AG08396 (cell line): Measurements from ENCODE around the gene FEV.
A peak's percentile ranks its signal among the peaks of the same experiment; 100 is the strongest.

Experiments used
- DNase-seq: peaks from one replicate; pipeline ENCODE4 v3.0.0; 2012; ENCODE audit warnings: low spot score, mixed read lengths

The FEV gene

GRCh38 chr2:218985021-218985324 lies at the start of gene FEV:
TSS of gene FEV (minus strand) at chr2:218985184. CDS start at chr2:218985075, 109 bp downstream.
- no peak for DNase-seq

GRCh38 chr2:219032051-219032745 lies 47.2 kb upstream of the FEV start:
- DNase-seq, result no peak

DNA sequence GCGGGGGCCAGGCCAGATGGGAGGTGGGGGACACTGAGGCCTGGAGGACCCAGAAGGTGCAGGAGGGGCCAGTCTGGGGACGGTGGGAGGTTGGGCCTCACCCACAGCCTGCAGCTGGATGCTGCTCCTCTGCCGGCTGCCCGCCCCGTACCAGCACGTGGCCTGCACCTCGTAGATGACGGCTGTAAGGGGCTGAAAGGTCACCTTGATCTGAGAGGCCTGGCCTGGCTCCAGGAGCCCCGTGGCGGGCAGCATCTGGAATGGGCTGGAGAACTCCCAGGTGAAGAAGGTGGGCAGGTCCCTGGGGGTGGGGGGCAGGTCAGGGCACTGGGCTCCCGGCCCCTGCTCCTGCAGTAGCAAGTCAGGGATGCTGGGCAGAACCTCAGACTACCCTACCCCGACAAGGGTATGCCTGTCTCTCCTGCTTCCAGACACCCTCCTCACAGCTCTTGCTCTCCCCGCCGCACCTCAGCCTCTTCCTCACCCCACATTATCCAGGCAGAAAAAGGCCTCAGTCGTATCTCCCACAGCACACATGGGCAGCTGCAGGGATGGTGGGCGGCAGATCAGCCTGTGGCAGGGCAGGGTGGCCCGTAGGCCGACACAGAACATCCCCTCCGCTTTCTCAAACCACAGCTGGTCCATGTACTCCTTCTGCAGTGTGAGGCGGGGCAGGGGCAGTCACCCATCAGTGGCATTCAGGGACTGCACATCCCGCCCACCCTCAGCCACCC lies 46.2 kb upstream of the FEV start:
- no peak for DNase-seq

GRCh38 chr2:219030177-219030940 lies 45.4 kb upstream of the FEV start:
- no peak for DNase-seq

GRCh38 chr2:219029829-219030165 lies 44.8 kb upstream of the FEV start:
- DNase-seq, result peak; percentile 87

DNA sequence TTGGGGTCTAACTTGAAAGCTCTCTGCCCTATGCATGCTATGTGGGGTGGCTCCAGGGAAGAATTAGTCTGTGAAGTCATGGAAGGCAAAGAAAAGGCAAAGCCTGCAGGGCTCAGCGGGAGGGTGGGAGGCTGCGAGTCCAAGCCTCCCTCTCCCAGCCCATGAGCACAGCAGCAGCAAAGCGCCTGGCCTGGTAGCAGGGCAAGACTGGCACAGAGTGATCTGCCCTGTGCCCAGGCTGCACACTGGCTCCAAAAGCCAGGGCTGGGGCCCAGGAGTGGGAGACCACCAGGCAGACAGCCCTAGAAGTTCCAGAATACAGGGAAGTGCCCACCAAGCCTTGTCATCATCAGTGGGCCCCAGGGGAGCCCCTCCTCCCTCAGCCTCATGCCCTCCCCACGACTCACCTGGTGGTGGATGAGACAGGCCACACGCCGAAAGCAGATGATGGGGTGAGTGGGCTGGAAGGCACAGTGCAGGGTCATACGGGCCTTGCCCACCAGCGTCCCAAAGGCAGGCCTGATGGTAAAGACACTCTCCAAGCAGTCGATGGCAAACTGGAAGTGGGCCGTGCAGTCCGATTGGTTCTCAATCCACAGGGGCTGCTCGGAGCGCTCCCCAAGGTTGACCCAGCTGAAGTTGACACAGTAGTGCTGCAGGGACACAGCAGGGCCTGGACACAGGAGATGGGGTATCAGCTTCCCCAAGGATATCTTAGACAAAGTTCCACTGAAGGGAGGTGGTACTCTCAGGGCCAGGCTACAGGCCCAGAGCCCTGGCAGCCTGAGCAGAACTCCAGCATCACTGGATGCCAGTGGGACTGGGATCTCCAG lies 44.2 kb upstream of the FEV start:
- DNase-seq, result no peak

DNA sequence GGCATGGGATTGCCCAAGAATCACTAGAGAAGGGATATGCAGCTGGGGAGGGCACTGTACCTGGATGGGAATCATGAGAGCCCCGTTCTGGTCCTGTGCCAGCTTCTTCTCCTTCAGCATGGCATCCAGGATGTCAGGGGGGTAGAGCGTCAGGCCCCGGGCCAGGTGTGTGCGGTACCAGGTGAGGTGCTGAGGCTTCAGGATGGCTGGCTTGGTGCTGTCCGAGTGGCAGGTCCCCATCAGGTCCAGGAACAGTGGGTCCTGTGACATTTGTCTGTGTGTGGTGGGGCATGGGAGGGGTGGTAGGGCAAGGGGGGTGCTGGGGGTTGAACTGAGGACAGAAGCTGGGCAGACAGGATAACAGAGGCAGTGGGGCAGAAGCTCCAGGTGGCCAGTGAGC lies 43.2 kb upstream of the FEV start:
- no peak for DNase-seq

DNA sequence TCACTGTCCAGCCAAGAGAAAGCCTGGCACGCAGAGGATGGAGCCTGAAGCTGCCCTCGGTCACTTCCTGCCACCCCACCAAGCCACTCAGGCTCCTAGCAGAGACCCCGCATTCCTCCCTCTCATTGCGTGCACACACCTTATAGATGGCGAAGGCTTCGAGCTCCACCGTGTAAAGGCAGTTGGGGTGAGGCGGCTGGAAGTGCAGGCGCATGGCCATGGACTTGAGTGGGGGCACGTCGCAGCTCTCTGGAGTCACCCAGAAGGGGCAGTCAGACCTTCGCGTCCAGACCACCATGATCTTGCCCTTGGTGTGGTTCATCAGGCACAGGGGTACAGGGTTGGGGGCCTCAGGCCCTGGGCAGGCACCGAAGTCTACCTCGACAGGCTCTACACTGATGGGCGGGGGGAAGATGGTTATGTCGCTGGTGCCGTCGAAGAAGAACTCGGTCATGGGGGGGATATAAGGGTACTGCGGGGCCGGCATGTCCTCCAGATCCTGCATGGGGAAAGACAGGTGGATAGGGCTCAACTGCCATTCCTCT lies 42.6 kb upstream of the FEV start:
- no peak for DNase-seq

DNA sequence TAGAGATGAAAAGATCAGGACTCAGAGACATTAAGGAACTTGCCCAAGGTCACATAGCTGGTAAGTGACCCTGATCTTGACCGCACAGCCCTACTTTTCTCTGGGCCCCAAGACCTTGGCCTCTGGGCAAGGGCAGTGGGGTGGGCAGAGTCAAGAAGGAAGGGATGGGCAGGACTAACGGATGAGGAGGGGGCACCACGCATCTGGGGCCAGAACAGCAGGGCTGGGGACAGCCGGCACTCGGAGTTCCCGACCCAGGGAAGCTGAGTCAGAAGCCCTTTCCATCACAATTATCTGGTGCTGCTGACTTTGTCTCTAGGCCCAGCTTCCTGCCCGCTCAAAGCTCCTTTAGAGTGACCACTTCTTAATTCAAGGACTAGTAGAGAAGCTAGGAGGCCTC lies 42.0 kb upstream of the FEV start:
- no peak for DNase-seq

DNA sequence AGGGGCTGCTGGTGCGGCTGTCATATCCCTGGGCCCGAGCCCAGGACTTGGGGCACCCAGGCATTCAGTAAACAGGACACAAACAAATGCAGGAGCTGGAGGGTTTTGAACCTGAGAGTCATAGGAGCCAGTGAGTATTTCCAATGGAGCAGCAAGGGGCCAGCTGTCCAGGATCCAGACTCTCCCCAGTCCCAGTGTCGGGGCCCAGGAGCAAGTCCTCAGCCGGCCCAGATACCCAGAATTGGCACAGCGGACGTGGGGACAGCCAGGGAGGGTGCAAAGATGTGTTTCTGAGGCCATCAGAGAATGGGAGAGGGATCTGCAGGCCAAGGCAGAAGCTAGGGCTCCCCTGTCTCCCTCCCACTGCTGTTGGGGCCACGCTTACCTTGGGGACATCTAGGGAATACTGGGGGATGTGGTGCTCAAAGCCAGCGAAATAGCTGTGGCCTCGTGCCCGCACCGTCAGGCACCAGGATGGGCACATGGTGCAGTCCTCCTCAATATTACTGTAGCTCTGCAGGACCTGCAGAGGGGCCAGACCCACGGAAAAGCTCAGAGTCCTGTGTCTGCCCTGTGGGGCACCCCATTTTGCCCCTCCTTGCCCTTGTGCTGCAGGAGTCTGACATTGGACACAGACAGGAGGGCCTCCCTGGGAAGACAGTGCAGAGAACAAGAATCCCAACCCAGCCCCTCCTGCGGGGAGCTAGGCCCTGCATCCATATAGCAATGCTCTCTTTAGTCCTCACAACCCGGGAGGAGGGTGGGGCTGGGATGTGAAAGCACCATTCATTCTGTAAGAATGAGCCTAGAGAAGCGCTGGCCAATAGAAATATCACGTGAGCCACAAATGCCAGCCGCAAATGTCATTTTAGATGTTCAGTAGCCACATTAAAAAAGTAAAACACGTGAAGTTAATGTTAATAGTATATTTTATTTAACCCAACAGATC lies 40.9 kb upstream of the FEV start:
- DNase-seq, result no peak

GRCh38 chr2:219024059-219024458 lies 39.1 kb upstream of the FEV start:
- DNase-seq, result no peak

DNA sequence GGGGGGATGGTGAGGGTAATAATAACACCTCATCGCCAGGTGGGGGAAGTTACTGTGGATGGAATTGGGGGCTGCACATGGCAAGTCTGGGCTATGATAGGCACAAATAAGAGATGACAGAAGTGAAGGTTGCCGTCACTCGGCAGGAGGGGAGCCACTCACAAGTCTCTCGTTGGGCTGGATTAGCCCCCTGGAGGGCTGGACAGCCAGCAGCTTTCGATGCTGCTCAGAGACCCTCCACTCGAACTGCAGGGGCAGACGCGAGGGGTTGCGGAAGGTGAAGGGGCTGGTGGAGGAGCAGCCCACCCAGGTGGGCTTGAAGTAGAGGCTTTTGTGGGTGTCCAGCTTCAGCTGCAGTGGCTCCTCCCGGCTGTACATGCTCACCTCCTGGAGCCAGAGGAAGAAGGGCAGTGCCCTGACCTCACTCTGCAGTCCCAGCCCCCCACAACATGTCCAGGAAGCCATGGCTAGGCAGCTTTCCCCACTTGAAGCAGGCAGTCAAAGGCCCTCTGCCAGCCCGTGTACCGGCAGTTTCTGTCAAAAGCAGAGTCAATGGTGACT lies 38.1 kb upstream of the FEV start:
- DNase-seq, result no peak

GRCh38 chr2:219022616-219023015 lies 37.6 kb upstream of the FEV start:
- DNase-seq, result no peak

GRCh38 chr2:219022041-219022440 lies 37.1 kb upstream of the FEV start:
- DNase-seq, result no peak

GRCh38 chr2:219021591-219021990 lies 36.6 kb upstream of the FEV start:
- no peak for DNase-seq

- no peak for DNase-seq
Measured at GRCh38 chr2:219020604-219021365, 35.8 kb upstream of the FEV start.

GRCh38 chr2:219019436-219019835 lies 34.5 kb upstream of the FEV start:
- no peak for DNase-seq

DNA sequence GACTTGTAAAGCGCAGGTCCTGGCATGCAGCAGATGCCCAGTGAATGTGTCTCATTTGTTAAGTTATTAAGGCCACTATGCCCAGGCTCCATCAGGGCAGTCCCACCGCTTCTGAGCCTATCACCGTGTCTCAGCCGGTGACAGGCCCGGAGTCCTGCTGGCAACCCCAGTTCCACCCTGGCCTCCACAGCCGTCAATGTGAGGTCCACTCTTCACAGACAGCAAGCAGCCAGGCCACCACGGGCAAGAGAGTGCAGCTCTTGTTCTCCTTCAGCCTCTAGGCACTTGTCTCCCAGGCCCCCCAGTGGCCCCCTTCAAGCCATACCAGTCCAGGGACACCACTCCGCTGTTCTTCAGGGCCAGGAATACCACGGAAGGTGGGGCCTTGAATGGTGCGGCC lies 33.7 kb upstream of the FEV start:
- DNase-seq, result no peak

DNA sequence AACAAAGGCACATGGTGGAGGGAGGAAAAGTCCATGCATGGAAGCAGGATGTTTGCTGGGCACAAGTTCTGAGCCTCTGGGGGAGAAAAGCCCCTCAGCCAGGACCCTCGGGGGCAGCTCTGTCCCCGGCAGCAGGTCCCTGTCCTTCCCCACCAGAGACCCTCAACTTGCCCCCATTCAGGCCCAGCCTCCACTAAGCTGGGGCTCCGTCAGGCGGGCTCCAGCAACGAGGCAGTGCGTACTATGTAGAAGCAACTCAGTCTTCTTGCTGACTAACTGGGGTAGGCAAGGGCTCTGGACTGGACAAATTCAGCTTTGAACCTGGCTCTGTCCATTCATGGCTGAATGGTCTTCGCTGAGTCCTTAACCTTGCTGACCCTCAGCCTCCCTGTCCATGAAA lies 33.3 kb upstream of the FEV start:
- DNase-seq, result no peak
